Mesothelial cell of epicardium (in vitro differentiated cells): ENCODE data around the gene ARHGAP40. TPM values are rescaled to one million over a fixed set of nuclear protein-coding genes. Genes with fewer than 3 reads are reported as not detected.

Source experiments
- DNase-seq, 2 experiments: peaks; one replicate each; pipeline ENCODE4 v3.0.0; 2021; ENCODE audit warnings: low spot score in 2 of 2; ENCODE audit not compliant: unreplicated experiment in 2 of 2
- H3K27ac Mint-ChIP-seq: 2 replicates; pipeline ENCODE4 v1.8.0; 2021; ENCODE audit warnings: mixed read lengths
- H3K27me3 Mint-ChIP-seq: 2 replicates; pipeline ENCODE4 v1.8.0; 2021; ENCODE audit warnings: low read depth, mixed read lengths
- H3K36me3 Mint-ChIP-seq: 2 replicates; pipeline ENCODE4 v1.8.0; 2021; ENCODE audit warnings: mixed read lengths
- H3K4me1 Mint-ChIP-seq: 2 replicates; pipeline ENCODE4 v1.8.0; 2021; ENCODE audit warnings: mixed read lengths
- H3K4me3 Mint-ChIP-seq: 2 replicates; pipeline ENCODE4 v1.8.0; 2021; ENCODE audit warnings: mild to moderate bottlenecking, moderate library complexity, mixed read lengths
- H3K9me3 Mint-ChIP-seq: 2 replicates; pipeline ENCODE4 v1.8.0; 2021; ENCODE audit warnings: mixed read lengths
- total RNA-seq: library from RNA; stranded (reverse); gene quantifications from 3 replicates; pipeline ENCODE4 v1.2.1, GENCODE V29; 2021
- TF ChIP-seq, protein P1 (sequence below): fragments of 200-600 bp; sonication (generic); IDR thresholded peaks from one replicate; pipeline ENCODE4 v1.5.0; 2021; ENCODE audit warnings: antibody characterized with exemption; ENCODE audit not compliant: unreplicated experiment

Gene ARHGAP40
- total RNA-seq, 1 donor from 2014 or later = 0.45 TPM

DNA sequence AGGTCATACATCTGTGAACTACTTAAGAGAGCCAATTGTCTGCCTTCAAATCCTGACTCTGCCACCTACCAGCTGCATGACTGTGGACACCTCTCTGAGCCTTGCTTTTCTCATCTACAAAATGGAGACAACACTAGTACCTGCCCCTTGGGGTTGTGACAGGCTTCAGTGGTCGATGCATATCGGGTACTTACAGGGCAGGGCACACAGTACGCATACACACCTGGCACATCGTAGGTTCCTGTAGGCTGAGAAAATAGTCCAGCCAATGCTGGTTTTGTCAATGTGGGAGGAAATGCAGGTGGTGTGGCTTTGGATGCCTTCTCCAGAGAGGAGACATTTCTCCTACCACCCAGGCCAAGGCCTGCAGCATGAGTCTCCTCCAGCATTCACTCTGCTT, 18.3 kb upstream of the ARHGAP40 start:
- no peak overlapping the region for H3K4me3 Mint-ChIP-seq
- H3K4me1 Mint-ChIP-seq = peaks cover 6% of the 10 kb centered on the region
- H3K27ac Mint-ChIP-seq = no peak overlapping the region
- TF ChIP-seq, protein P1, sequence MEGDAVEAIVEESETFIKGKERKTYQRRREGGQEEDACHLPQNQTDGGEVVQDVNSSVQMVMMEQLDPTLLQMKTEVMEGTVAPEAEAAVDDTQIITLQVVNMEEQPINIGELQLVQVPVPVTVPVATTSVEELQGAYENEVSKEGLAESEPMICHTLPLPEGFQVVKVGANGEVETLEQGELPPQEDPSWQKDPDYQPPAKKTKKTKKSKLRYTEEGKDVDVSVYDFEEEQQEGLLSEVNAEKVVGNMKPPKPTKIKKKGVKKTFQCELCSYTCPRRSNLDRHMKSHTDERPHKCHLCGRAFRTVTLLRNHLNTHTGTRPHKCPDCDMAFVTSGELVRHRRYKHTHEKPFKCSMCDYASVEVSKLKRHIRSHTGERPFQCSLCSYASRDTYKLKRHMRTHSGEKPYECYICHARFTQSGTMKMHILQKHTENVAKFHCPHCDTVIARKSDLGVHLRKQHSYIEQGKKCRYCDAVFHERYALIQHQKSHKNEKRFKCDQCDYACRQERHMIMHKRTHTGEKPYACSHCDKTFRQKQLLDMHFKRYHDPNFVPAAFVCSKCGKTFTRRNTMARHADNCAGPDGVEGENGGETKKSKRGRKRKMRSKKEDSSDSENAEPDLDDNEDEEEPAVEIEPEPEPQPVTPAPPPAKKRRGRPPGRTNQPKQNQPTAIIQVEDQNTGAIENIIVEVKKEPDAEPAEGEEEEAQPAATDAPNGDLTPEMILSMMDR = no peak
- no peaks in the 10 kb centered on the region for H3K36me3 Mint-ChIP-seq
- no peaks in the 10 kb centered on the region for H3K9me3 Mint-ChIP-seq
- H3K27me3 Mint-ChIP-seq = no peaks in the 10 kb centered on the region
- DNase-seq = no peak

DNA sequence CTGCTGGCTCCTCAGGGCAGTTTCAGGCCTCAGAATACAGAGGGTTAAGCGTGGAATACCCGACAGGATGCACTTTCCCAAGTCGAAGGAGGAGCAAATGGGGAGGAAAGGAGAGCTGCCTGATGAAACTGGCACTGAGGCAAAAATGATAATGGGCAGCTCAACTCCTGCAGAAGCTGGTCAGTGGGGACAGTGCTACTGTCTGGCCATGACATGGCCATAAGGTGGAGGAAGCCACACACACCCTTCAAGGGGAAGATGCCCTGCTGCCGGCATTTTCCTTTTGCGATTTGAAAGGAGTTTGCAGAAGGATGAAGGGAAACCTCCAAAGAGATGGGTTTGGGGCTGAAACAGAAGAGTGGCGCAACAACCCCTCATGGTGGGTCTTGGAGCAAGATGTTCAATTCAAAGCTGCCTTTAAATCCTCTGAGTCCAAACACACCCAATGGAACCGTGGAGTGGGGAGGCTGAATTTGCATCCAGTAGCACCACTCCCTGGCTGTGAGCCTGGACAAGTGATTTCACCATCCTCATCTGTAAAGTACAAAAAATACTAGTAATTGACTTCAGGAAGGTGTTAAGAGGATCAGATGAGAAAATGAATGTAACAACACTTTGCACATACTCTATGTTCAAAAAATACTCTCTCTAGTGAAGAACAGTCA, 17.4 kb upstream of the ARHGAP40 start:
- TF ChIP-seq, protein P1 = no peak
- Mint-ChIP-seq H3K4me1 (peaks cover 6% of the 10 kb centered on the region), H3K27ac (no peak overlapping the region), H3K27me3 (no peaks in the 10 kb centered on the region), H3K36me3 (no peaks in the 10 kb centered on the region), H3K4me3 (no peak overlapping the region), H3K9me3 (no peaks in the 10 kb centered on the region)
- no peak for DNase-seq

DNA sequence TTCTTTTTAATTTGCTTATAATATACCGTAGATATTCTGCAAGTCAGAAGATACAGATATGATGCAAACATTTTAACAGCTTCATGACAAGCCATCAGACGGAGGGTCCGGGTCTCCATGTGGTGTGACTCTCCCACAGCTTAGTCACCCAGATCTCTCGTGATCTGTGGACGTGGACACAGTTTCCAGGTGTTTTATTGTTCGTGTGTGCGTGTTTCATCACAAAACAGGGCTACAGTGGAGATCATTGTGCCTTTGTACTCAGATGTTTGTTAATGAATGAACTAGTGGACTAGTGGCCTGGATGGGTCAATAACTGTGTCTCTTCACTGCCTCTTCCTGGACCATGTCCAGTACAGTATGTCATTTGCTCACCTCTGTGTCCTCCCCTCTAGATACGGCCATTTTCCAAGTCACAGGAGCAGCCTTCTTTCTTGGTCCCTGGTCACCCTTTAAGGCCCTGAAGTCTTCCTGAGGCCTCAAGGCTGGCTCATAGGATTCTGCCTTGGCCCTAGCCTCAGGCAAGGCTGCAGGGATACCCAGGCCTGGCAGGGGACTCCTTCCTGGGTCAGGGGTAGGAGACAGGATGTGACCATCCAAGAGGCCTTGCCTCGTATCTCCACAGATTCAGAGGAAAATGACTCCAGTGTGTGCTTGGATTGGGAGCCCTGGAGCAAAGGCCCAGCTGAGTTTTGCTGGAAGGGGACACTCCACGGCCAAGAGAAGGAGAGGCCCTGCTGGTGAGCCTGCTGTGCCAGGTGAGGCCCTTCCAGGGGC, 16.0 kb upstream of the ARHGAP40 start:
- Mint-ChIP-seq H3K4me1 (peaks cover 6% of the 10 kb centered on the region), H3K36me3 (no peaks in the 10 kb centered on the region), H3K9me3 (no peaks in the 10 kb centered on the region), H3K4me3 (no peak overlapping the region), H3K27me3 (no peaks in the 10 kb centered on the region), H3K27ac (no peak overlapping the region)
- TF ChIP-seq, protein P1 = no peak
- no peak for DNase-seq

DNA sequence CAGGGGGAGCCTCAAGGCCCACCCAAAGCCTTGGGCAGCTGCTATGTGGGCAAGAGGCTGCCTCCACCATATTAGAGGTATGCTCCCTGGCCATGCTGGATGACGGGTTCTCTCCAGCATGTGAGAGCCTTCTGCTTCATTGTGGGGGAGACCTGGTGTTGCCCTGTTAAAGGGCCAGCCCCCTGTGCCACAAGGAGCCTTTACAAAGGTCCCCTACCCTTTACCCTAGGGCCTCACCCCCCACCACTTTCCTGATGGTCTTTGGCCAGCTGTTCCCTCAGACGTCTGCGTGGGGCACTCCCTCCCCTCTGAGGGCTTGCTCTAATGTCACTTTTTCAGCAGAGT, 15.5 kb upstream of the ARHGAP40 start:
- TF ChIP-seq, protein P1 = no peak
- Mint-ChIP-seq H3K4me3 (no peak overlapping the region), H3K27ac (no peak overlapping the region), H3K4me1 (peaks cover 1% of the 10 kb centered on the region), H3K36me3 (no peaks in the 10 kb centered on the region), H3K27me3 (no peaks in the 10 kb centered on the region), H3K9me3 (no peaks in the 10 kb centered on the region)
- DNase-seq = no peak

DNA sequence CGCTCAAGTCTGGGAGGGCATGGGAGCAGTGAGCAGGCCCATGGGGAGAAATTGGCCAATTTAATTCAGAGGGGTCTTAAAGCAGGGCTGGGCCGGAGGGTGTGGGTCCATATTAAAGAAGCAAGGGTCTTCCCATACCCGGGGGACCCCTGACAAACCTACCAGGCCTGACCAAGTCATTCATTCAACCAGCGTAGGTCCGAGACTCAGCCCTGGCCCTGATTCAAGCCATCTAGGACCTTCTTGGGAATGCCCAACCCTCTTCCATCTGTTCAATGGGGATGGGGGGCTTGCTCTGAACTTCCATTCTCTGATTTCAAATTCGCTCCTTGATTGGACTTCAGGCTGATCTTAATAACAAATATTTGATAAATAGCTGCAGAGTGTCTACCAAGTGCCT, 13.3 kb upstream of the ARHGAP40 start:
- Mint-ChIP-seq H3K27ac (no peak overlapping the region), H3K4me3 (no peak overlapping the region), H3K27me3 (no peaks in the 10 kb centered on the region), H3K9me3 (no peaks in the 10 kb centered on the region), H3K4me1 (no peaks in the 10 kb centered on the region), H3K36me3 (no peaks in the 10 kb centered on the region)
- TF ChIP-seq, protein P1 = no peak
- DNase-seq = no peak
